Renal pelvis (tissue), 12 donors: ENCODE measurements around the gene OTUD6A. TPM values are rescaled to one million over a fixed set of nuclear protein-coding genes. Genes with fewer than 3 reads are reported as not detected.

Experiments
- DNase-seq: peaks from one replicate; pipeline ENCODE4 v3.0.0-alpha.2; 2013
- long read RNA-seq, 16 experiments: transcript quantifications; one replicate each; lab custom pipeline, GENCODE V29; 2026
- polyA plus RNA-seq, 3 donors: library from polyadenylated mRNA; unstranded; fragments of 120-200 nt; gene quantifications; one replicate each; pipeline ENCODE4 v1.2.1, GENCODE V29; 2013; ENCODE audit not compliant: insufficient read length in 3 of 3

Gene OTUD6A
- polyA plus RNA-seq = not detected
- long read RNA-seq, donor 1 = 0 reads
- long read RNA-seq, donor 2 = 0 reads
- long read RNA-seq, donor 3 = 0 reads
- long read RNA-seq, donor 4 = 0 reads
- long read RNA-seq, donor 5 = 0 reads
- long read RNA-seq, donor 6 = 0 reads
- long read RNA-seq, donor 7 = 0 reads
- long read RNA-seq, donor 8 = 0 reads
- long read RNA-seq, donor 9 = 0 reads
- long read RNA-seq, donor 10 = 0 reads
- long read RNA-seq, donor 11 = 0 reads
- long read RNA-seq, donor 12 = 0 reads
- long read RNA-seq, donor 13 = 0 reads
- long read RNA-seq, donor 14 = 0 reads
- long read RNA-seq, donor 15 = 0 reads
- long read RNA-seq, donor 16 = 0 reads

DNA sequence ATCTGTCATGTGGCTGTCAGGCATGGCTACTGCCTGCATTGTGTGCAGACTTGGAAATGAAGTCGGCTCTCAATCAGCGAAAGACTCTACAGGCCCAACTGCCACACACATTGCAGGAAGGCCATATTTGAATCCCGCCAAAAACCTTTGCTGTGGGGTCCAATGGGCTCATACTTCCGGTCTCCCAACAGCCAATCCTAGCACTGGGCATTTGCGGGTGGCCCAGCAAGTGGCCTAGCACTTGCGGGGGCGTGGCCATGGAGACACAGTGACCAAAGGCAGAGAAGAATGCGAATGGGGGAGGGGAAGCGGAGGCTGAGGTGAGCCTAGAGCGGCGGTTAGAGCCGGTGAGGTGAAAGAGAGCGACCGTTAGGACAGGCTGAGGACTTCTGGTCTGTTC, at the start of gene OTUD6A:
Gene OTUD6A (plus strand): TSS at position 382 of the 400 bp plus-strand sequence. CDS start 68 bp downstream, outside the sequence.
- DNase-seq = no peak

GRCh38 chrX:70012756-70013155, 49.5 kb upstream of the OTUD6A start:
- no peak for DNase-seq

DNA sequence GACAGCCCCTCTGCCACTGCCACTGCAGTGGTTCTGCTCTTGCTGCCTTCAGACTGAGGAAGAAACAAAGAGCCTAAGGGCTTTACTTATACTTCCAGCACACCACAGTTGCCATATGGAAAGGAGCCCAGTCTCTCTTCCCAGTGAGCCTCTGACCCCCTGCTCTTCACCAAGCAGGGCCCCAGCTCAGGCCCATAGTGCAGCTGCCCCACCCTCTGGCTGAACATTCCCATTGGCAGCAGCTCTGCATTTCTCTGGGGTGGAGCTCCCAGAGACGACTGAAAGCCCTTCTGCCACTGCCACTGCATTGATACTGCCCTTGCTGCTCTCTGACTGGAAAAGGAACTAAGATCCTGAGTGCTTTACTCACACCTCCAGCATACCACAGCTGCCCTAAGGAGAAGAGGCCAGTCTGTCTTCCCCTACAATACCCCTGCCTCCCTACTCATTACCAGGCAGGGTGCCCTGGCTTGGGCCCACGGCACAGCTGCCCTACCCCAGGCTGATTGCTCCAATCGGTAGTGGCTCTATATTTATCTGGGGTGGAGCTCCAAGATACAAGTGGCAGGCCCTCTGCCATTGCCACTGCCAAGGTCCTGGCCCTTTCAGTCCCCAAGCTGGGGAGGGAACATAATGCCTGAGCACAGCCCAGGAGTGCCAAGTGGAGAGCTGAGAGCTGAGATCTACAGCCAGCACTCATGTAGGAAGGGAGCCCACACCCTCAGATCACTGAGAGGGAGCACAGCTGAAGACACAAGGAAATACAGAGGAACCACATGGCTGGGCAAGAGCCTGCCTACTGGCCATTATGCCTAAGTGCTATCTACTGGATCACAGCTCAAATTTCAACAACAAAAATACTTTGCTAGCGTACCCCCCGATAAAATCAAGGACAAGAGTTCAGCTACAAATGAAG, 48.5 kb upstream of the OTUD6A start:
- no peak for DNase-seq

DNA sequence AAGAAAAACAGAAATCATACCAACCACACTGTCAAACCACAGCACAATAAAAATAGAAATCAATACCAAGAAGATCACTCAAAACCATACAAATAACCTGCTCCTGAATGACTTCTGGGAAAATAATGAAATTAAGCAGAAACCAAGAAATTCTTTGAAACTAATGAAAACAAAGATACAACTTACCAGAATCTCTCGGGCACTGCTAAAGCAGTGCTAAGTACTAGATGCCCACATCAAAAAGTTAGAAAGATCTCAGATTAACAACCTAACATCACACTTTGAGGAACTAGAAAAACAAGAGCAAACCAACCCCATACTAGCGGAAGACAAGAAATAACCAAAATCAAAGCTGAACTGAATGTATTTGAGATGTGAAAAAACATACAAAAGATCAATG, 45.7 kb upstream of the OTUD6A start:
- DNase-seq = no peak

DNA sequence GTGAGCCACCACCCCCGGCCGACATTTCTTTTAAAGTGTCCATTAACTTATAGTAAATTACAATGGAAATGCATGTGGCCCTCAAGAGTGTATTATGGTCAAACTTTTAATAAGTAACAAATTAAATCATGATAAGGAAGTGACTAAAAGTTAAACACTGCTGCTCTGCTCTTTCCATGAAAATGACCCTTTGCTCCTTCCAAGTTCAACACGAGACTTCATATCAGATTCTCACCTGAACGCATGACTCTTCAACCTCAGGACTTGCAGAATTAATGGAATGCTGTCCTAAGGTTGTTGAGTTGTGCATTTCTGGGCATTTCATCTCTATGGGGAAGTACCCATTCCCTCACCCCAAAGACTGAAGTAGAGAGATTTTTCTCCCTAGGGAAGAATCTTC, 39.6 kb upstream of the OTUD6A start:
- DNase-seq = no peak

GRCh38 chrX:70025464-70025863, 36.8 kb upstream of the OTUD6A start:
- DNase-seq = no peak

DNA sequence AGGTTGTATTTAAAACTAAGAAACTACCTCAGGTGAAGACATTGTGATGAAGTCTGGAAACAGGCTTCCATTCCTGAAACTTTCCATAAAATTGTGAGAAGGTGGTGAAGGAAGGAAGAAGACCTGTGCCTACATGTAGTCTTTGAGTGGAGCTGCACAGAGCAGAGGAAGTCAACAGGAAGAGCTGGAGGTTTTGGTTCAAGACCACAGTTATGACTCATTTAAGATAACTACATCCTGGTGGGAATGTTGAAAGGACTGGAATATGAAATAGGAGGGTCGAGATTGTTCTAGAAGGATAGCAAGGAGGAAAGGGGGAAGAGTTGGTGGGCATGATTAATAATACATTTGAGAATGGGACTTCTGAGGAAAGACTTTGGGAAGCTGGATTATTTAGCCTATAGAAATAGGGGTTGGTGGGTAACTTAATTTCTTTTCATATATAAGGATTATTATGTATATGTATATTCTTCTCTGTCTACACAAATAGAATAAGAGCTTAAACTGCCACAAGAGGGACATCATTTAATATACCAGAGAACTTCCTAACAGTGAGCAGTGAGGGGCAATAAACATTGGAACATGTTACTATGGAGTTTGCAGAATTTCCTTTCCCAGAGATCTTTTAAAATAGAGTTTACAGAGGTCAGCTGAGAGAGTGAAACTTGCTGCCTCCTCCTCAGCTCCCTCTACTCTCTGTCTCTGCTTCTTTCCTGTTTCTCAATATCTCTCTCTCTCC, 36.0 kb upstream of the OTUD6A start:
- no peak for DNase-seq

DNA sequence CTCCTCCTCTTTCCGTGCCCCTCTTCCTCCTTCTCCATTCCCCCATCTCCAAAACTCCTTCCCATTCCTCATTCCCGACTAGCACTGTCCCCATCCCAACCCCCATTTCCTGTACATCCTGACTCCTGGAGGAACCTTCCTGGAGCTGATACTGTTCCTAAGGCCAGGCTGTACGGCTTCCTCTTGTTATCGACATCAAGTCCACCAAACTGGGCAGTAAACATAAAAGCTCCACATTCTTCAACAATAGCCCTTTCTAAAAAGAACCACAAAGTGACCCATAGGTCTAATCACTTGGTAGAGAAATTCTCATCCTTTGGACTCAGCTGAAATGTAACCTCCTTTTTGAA, 35.4 kb upstream of the OTUD6A start:
- no peak for DNase-seq

DNA sequence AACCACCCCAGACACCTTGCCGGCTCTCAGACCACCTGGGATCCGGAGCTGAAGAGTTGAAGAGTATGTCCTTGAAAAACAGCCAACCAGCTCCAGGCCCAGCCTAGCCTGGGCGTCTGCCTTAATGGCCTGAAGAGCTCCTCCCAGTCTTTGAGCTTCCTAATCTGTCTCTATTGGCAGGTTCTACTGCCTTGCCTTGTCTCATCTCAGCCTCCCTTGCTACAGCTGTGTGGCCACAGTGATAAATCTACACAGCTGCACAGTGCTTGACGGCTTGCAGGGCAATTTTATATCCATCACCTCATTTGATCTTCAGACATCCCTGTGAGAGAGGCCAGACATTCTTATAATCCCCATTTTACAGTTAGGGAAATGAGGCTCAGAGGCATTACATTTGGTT, 32.4 kb upstream of the OTUD6A start:
- no peak for DNase-seq

DNA sequence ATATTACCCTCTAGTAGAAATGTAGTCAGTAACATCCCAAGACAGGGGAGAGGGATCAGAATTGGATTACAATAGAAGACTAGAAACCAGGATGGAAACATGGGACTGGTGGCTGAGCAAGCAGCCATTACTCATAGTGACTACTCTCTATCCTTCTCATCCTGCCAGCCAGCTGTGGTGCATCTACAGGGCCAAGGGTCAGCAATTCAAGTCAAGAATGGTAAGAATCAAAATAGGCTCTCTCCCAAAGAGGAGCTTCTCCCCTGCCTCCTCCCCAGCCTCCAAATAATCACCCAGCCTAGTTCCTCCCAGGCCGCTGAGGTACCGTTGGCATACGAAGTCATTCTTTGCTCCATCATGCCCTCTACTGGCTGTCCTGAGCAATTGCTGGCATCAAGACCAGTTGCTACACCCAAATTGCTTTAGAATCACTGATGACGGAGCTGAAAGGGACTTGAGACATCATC, 31.9 kb upstream of the OTUD6A start:
- peak; percentile 14 for DNase-seq

- DNase-seq = no peak
Observed at GRCh38 chrX:70032792-70033191, 29.5 kb upstream of the OTUD6A start.

- no peak for DNase-seq
Observed at GRCh38 chrX:70033348-70034051, 28.8 kb upstream of the OTUD6A start.

- DNase-seq = no peak
Observed at GRCh38 chrX:70034646-70035045, 27.6 kb upstream of the OTUD6A start.

DNA sequence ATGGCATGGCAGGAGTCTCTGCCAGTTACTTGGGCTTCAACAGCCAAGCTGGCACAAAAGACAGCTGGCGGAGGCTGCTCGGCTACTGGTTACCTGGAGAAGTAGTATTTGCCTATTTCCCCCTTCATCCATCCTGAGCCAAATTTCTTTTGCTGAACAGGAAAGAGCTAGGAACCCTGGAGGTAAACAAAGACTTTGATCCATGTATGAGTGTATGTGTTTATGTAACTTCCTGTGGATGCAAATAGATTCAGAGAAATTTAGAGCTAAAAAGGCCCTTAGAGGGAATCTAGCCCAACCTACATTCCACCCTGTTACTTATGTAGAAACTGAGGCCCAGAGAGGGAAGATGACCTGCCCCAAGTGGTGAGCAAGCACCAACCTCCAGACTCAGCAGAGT, 23.7 kb upstream of the OTUD6A start:
- DNase-seq = no peak

GRCh38 chrX:70038951-70039350, 23.3 kb upstream of the OTUD6A start:
- DNase-seq = no peak

GRCh38 chrX:70039758-70040157, 22.5 kb upstream of the OTUD6A start:
- DNase-seq = no peak

GRCh38 chrX:70041993-70042392, 20.3 kb upstream of the OTUD6A start:
- no peak for DNase-seq

DNA sequence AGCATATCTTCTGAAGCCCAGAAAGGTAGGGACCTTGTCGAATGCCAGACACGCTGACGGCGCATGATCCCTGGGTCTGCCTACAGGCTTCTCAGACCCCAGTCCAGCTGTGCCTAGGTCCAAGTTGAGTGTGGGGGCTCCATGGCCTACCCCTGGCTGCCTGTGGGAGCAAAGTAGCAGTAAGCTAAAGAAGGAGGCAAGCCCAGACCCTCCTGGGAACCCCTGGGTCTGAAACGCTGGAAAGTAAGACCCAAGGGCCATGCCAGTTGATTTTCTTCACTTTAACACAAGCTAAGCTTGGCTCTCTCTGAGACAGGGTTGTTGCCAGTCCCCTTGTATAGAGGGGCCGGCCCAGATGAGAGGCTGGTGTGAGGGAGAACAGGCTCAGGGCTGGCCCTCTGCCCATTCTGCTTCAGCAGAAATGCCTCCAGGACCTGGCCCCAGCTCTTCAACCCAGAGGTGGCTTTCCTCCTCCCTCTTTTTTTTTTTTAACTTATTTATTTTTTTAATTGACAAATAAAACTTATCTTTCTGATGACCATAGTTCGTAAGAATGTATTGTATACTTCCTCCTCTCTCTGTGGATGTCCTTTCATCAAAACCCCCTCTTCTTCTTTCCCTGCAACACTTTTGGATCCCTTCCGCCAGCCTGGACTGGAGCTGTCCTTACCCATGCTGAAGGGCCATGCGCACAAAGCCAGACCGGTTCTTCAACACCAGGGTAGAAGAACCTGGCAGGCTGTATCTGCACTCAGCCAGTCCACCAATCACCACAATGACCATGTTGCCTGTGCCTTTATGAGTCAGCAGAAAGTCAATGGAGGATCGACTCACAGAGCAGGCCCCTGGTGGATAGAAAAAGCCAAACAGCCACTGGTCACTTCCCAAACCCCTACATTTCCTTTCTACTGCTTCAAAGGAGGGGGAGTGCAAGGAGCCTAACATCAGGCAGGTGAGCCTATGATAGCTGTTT, 19.6 kb upstream of the OTUD6A start:
- no peak for DNase-seq

DNA sequence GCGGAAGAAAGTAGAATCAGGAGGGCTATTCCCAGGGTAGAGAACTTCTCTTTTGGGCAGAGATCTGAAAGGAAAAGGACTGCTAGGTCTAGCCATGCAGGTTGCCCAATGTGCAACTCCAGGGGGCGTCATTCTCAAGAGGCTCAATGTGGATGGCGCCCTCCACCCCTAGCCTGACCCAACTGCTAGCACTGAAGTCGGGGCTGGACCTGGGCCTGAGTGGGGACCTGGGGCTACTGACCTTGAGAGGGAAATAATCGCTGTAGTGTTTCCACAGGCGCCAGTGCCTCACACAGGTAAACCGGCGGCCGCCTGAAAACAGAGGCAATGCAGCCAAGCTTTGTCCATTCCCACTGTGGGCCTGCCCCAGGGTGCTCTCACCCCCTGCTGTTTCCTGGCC, 18.6 kb upstream of the OTUD6A start:
- DNase-seq = no peak

DNA sequence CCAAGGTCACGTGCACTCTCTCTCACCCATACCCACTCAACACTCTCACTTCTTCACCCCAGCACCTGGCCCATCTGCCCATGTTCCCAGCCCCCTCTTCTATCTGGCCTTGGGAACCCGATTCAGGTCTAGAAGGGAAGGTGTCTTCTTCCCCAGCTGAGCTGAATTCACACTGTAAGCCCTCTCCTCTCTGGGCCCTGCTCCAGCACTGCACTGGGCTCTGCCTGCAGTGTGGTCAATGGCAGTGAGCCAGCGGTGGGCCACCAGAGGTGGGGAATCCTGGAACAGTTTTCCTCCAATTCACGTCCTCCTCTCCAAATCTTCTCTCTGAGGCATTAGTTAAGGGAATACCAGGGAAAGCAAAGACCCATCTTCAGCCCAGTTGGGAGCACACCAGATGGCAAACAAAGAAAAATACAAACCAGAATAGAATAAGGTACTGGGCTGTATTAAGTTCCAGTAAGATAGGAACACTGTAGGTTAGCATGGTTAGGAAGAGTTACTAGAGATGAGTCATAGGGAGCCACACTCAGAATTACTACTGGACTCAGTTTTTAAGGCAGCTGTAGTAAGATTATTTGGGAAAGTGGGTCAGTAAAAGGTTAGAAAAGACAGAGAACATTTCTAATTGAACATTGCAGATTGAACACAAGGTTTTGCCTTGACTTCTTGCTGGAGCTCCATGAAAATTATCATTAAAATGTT, 17.6 kb upstream of the OTUD6A start:
- no peak for DNase-seq
